WTC11 (cell line): ENCODE data around the gene NRXN3. TPM values are rescaled to one million over a fixed set of nuclear protein-coding genes. Genes with fewer than 3 reads are reported as not detected.

Source experiments
- ATAC-seq: fragments of 200-7000 bp; cut with Tn5 transposase; 2 replicates; pipeline ENCODE4 v1.10.0; 2021; ENCODE audit warnings: mild to moderate bottlenecking, moderate library complexity
- CTCF ChIA-PET: fragments of 300-600 bp; sonication (Branson Sonifier 250); formaldehyde crosslinking; loops from one replicate; lab custom pipeline; 2021; ENCODE audit warnings: antibody characterized with exemption; lab: Charles Lee
- POLR2A ChIA-PET: fragments of 350-600 bp; sonication (Branson Sonifier 250); formaldehyde crosslinking; loops from one replicate; lab custom pipeline; 2021; ENCODE audit warnings: antibody characterized with exemption; lab: Charles Lee
- DNase-seq: peaks from one replicate; pipeline ENCODE4 v3.0.0; 2021; ENCODE audit warnings: low spot score
- H3K27ac Mint-ChIP-seq: 2 replicates; pipeline ENCODE4 v1.8.0; 2021; ENCODE audit warnings: mixed read lengths
- H3K27me3 Mint-ChIP-seq: 2 replicates; pipeline ENCODE4 v1.8.0; 2021; ENCODE audit warnings: low read depth, mild to moderate bottlenecking, moderate library complexity, mixed read lengths
- H3K36me3 Mint-ChIP-seq: 2 replicates; pipeline ENCODE4 v1.8.0; 2021; ENCODE audit warnings: mixed read lengths
- H3K4me1 Mint-ChIP-seq: 2 replicates; pipeline ENCODE4 v1.8.0; 2022; ENCODE audit warnings: mixed read lengths
- H3K4me3 Mint-ChIP-seq: 2 replicates; pipeline ENCODE4 v1.8.0; 2021; ENCODE audit warnings: mild to moderate bottlenecking, moderate library complexity, mixed read lengths
- H3K9me3 Mint-ChIP-seq: 2 replicates; pipeline ENCODE4 v1.8.0; 2021; ENCODE audit warnings: mixed read lengths
- ATF1 ChIP-seq: sonication (generic); formaldehyde crosslinking; IDR thresholded peaks from 2 replicates; pipeline ENCODE4 v1.8.1; 2023; ENCODE audit warnings: mild to moderate bottlenecking, moderate library complexity, missing genetic modification reagents
- CREB1 ChIP-seq: sonication (generic); formaldehyde crosslinking; IDR thresholded peaks from 2 replicates; pipeline ENCODE4 v1.8.0; 2023; ENCODE audit warnings: mild to moderate bottlenecking, missing genetic modification reagents
- CTCF ChIP-seq: fragments of 200-600 bp; IDR thresholded peaks from 2 replicates; pipeline ENCODE4 v1.8.0; 2022; ENCODE audit warnings: antibody characterized with exemption
- ERG ChIP-seq: fragments of 250-450 bp; sonication (Bioruptor Pico); IDR thresholded peaks from 2 replicates; pipeline ENCODE4 v1.8.0; 2021; ENCODE audit warnings: mild to moderate bottlenecking
- GABPB1 ChIP-seq: sonication (generic); formaldehyde crosslinking; IDR thresholded peaks from 2 replicates; pipeline ENCODE4 v1.8.1; 2023; ENCODE audit warnings: mild to moderate bottlenecking, missing genetic modification reagents
- GRHL2 ChIP-seq: fragments of 250-450 bp; sonication (Bioruptor Pico); IDR thresholded peaks from 2 replicates; pipeline ENCODE4 v1.8.0; 2022; ENCODE audit warnings: mild to moderate bottlenecking, moderate library complexity; ENCODE audit not compliant: insufficient replicate concordance, severe bottlenecking
- GTF2I ChIP-seq: fragments of 250-450 bp; sonication (Bioruptor Pico); conservative IDR thresholded peaks from 2 replicates; pipeline ENCODE4 v1.4.0; 2021; ENCODE audit warnings: mild to moderate bottlenecking
- HMGXB4 ChIP-seq: sonication (generic); formaldehyde crosslinking; IDR thresholded peaks from 2 replicates; pipeline ENCODE4 v1.8.1; 2023; ENCODE audit warnings: mild to moderate bottlenecking, moderate library complexity, missing genetic modification reagents
- SMAD3 ChIP-seq: sonication (generic); formaldehyde crosslinking; IDR thresholded peaks from 2 replicates; pipeline ENCODE4 v1.8.0; 2022; ENCODE audit warnings: missing genetic modification reagents, mild to moderate bottlenecking, borderline replicate concordance
- SMAD4 ChIP-seq: sonication (generic); formaldehyde crosslinking; IDR thresholded peaks from 2 replicates; pipeline ENCODE4 v1.8.0; 2022; ENCODE audit warnings: mild to moderate bottlenecking, missing genetic modification reagents
- TEAD1 ChIP-seq: sonication (generic); formaldehyde crosslinking; IDR thresholded peaks from 2 replicates; pipeline ENCODE4 v1.8.0; 2022; ENCODE audit warnings: mild to moderate bottlenecking, missing genetic modification reagents
- USF1 ChIP-seq: sonication (generic); formaldehyde crosslinking; IDR thresholded peaks from 2 replicates; pipeline ENCODE4 v1.8.0; 2022; ENCODE audit warnings: mild to moderate bottlenecking, missing genetic modification reagents
- ZNF219 ChIP-seq: sonication (generic); formaldehyde crosslinking; IDR thresholded peaks from 2 replicates; pipeline ENCODE4 v1.8.0; 2023; ENCODE audit warnings: missing genetic modification reagents, mild to moderate bottlenecking, borderline replicate concordance
- ZNF281 ChIP-seq: sonication (generic); formaldehyde crosslinking; IDR thresholded peaks from 2 replicates; pipeline ENCODE4 v1.8.0; 2023; ENCODE audit warnings: mild to moderate bottlenecking, missing genetic modification reagents
- ZNF317 ChIP-seq: sonication (generic); formaldehyde crosslinking; IDR thresholded peaks from 2 replicates; pipeline ENCODE4 v1.8.1; 2023; ENCODE audit warnings: low read depth, mild to moderate bottlenecking, moderate library complexity, missing genetic modification reagents, borderline replicate concordance
- ZNF423 ChIP-seq: fragments of 250-450 bp; sonication (Bioruptor Pico); IDR thresholded peaks from 2 replicates; pipeline ENCODE4 v2.1.2; 2022; ENCODE audit warnings: mild to moderate bottlenecking, moderate library complexity
- ZNF512 ChIP-seq: sonication (generic); formaldehyde crosslinking; IDR thresholded peaks from 2 replicates; pipeline ENCODE4 v1.8.1; 2022; ENCODE audit warnings: missing genetic modification reagents, borderline replicate concordance
- total RNA-seq: library from RNA; stranded (reverse); gene quantifications from 3 replicates; pipeline ENCODE4 v1.2.3, GENCODE V29; 2021

Gene NRXN3
- total RNA-seq, 1 experiment from 2014 or later: 3.0 TPM

- POLR2A ChIA-PET: interaction anchor here (0.6 kb wide), 1 partner anchor 185 kb away, joined by 9 read pairs; no protein-coding TSS in a partner anchor
Measured at GRCh38 chr14:79118291-79118690, 948.1 kb downstream of the NRXN3 start.

GRCh38 chr14:79134361-79134760 lies 964.2 kb downstream of the NRXN3 start:
- CTCF ChIA-PET: no interaction called here
- peaks cover 22% of the 10 kb centered on the region for H3K9me3 Mint-ChIP-seq

More at GRCh38 chr14:79118291-79118690, 948.1 kb downstream of the NRXN3 start:
- no peak for DNase-seq
- Mint-ChIP-seq H3K36me3 (no peaks in the 10 kb centered on the region), H3K27ac (no peak overlapping the region), H3K9me3 (peaks cover 10% of the 10 kb centered on the region), H3K4me3 (no peak overlapping the region), H3K4me1 (no peaks in the 10 kb centered on the region), H3K27me3 (no peaks in the 10 kb centered on the region)
- peak; percentile 53 for ATAC-seq
- CTCF ChIA-PET: no interaction called here
- no peak for TF ChIP-seq SMAD4 (CRISPR knock-in tag)
- TF ChIP-seq GABPB1 (CRISPR knock-in tag): no peak
- TF ChIP-seq CTCF: no peak
- TF ChIP-seq ATF1 (CRISPR knock-in tag): no peak
- TF ChIP-seq ERG (CRISPR knock-in tag): no peak
- TF ChIP-seq CREB1: no peak

GRCh38 chr14:79136071-79137044 lies 966.2 kb downstream of the NRXN3 start:
- POLR2A ChIA-PET: no interaction called here
- TF ChIP-seq TEAD1 (CRISPR knock-in tag) (no peak), GTF2I (no peak), ZNF317 (CRISPR knock-in tag) (no peak), USF1 (CRISPR knock-in tag) (no peak), ZNF281 (CRISPR knock-in tag) (no peak), GRHL2 (CRISPR knock-in tag) (no peak), ZNF512 (CRISPR knock-in tag) (no peak), ZNF423 (no peak), ZNF219 (CRISPR knock-in tag) (no peak), GABPB1 (CRISPR knock-in tag) (no peak), SMAD3 (CRISPR knock-in tag) (no peak)

More at GRCh38 chr14:79134361-79134760, 964.2 kb downstream of the NRXN3 start:
- no peaks in the 10 kb centered on the region; the same call in 1 of the 2 replicates for H3K27me3 Mint-ChIP-seq
- ATAC-seq: no peak
- H3K4me1 Mint-ChIP-seq: 0 out of 2 replicates have a peak, but pooled peaks cover 3% of the 10 kb centered on the region
- peaks cover 21% of the 10 kb centered on the region for H3K36me3 Mint-ChIP-seq
- H3K27ac Mint-ChIP-seq: no peak overlapping the region
- H3K4me3 Mint-ChIP-seq: no peak overlapping the region
- no peak for DNase-seq
- POLR2A ChIA-PET: no interaction called here
- TF ChIP-seq HMGXB4 (CRISPR knock-in tag): no peak
- TF ChIP-seq, all 79 proteins: peak for 0

More at GRCh38 chr14:79136071-79137044, 966.2 kb downstream of the NRXN3 start:
- DNase-seq: no peak
- Mint-ChIP-seq H3K4me3 (no peak overlapping the region), H3K36me3 (peaks cover 18% of the 10 kb centered on the region), H3K27ac (no peak overlapping the region), H3K27me3 (no peaks in the 10 kb centered on the region), H3K9me3 (peaks cover 18% of the 10 kb centered on the region), H3K4me1 (0 out of 2 replicates have a peak, but pooled peaks cover 3% of the 10 kb centered on the region)
- CTCF ChIA-PET: interaction anchor here (0.8 kb wide), 1 partner anchor 120 kb away, joined by 3 read pairs; no protein-coding TSS in a partner anchor
- ATAC-seq: no peak
